ENCODE results near the gene SMIM13. TPM values are rescaled to one million over a fixed set of nuclear protein-coding genes. Genes with fewer than 3 reads are reported as not detected.
A peak's percentile ranks its signal among the peaks of the same experiment; 100 is the strongest.
"Not testable (repeated sequence)": the region's sequence is repeated elsewhere in the genome, so short reads cannot be mapped to it uniquely, and the experiment has no call there.

Gene SMIM13
- total RNA-seq, 1 donor from 2014 or later: 12.7 TPM

DNA sequence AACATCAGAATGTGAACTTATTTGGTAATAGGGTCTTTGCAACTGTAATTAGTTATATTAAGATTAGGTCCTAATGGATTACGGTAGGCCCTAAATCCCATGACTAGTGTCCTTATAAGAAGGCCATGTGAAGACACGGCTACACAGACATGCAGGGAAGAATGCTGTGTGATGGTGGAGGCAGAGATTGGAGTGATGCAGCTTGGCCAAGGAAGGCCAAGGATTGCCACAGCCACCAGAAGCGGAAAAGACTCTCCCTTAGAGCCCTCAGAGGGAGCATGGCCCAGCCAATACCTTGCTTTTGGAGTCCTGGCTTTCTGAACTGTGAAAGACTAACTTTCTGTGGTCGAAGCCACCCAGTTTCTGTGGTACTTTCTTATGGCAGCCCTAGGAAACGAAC is 9.7 kb upstream of the SMIM13 start:
- DNase-seq (ENCODE audit: low read depth in 2 of 2): no peak

DNA sequence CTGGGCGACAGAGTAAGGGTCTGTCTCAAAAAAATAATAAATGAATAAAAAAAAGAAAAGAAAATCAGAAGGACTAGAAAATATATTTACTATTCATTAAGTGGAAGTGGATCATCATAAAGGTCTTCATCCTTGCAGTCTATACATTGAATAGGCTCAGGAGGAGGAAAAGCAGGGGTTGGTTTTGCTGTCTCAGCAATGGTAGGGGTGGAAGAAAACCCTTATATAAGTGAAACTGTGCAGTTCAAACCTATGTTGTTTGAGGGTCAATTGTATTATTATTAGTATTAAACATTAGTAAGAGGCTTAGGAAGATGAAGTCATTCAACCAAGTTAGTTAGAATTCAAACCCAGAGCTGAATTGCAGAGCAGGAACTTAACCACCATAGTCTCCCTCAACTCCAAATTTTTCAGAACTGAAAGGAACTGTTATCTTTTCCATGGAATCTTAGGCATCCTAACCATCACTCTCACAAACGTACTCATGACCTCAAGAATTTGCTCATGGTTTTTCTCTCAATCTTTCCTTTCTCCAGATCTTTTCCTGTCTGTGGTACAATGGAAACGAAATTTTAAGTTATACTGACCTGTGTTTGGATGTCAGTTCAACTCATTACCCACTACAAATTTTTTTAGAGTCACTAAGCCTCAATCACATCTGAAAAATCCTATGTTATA is 7.7 kb upstream of the SMIM13 start:
- DNase-seq (ENCODE audit: low read depth in 2 of 2): no peak

DNA sequence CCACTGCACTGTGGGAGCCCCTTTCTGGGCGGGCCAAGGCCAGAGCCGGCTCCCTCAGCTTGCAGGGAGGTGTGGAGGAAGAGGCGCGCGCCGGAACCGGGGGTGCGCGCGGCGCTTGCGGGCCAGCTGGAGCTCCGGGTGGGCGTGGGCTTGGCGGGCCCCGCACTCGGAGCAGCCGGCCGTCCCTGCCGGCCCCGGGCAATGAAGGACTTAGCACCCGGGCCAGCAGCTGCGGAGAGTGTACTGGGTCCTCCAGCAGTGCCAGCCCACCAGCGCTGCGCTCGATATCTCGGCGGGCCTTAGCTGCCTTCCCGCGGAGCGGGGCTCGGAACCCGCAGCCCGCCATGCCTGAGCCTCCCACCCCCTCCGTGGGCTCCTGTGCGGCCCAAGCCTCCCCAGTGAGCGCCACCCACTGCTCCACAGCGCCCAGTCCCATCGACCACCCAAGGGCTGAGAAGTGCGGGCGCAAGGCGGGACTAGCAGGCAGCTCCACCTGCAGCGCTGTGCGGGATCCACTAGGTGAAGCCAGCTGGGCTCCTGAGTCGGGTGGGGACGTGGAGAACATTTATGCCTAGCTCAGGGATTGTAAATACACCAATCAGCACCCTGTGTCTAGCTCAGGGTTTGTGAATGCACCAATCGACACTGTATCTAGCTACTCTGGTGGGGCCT is 6.4 kb upstream of the SMIM13 start:
- DNase-seq (ENCODE audit: low read depth in 2 of 2): not testable (repeated sequence)

DNA sequence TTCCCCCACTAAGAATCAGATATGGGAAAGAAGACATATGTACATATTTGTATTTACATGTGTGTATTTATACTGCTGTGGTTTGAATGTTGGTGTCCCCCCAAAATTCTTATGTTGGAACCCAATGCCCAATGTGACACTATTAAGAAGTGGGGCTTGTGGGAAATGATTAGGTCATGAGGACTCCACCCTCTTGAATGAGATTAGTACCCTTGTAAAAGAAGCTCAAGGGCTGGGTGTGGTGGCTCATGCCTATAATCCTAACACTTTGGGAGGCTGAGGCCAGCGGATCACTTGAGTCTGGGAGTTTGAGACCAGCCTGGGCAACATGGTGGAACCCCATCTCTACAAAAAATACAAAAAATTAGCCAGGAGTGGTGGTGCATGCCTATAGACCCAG is 3.9 kb upstream of the SMIM13 start:
- no peak for DNase-seq (ENCODE audit: low read depth in 2 of 2)

DNA sequence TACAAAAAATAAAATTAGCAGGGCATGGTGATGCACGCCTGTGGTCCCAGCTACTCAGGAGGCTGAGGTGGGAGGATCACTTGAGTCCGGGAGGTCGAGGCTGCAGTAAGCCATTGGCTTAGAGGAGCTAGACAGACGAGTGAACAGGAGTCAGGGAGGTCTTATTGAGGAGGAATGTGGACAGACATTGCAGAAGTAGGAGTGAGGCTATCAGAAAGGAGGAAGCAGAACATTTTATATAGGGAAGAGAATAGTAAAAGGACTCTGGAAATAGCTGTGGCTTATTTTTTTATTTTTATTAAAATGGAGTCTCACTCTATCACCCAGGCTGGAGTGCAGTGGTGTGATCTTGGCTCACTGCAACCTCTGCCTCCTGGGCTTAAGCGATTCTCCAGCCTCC is 2.5 kb upstream of the SMIM13 start:
- not testable (repeated sequence) for DNase-seq (ENCODE audit: low read depth in 2 of 2)

DNA sequence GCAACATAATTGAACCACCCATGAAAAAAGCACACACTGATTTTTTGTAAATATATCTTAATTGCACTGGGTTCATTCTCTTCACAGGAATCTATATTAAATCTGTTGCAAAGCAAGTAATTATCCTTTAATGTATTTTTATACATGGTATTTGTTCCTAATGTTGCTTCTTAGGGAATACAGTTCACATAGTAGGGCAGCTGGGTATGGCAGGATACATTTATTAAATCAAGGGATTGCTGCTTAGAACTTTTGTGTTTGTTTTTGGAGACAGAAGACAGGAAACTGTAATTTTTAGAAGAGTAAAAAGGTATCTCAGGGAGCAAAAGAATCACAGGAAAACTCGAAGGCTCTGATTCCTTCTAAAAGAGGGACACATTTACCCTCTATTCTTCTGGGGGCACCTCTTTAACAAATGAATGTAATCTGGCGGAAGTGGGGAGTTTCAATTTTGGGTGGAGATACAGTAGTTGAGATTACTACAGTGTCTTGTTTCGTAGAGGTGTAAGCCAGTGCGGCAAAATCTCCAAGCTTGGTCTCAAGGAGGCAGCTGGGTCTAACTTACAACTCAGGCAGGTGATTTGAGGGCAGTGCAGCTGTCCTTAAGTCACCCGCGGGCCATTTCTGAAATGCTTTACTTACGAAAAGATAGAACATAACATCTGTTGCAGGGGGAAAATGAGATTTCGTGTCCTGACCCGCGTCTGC is 812 bp upstream of the SMIM13 start:
- DNase-seq (ENCODE audit: low read depth in 2 of 2): peak in 1 of 2 donors; percentile 41

DNA sequence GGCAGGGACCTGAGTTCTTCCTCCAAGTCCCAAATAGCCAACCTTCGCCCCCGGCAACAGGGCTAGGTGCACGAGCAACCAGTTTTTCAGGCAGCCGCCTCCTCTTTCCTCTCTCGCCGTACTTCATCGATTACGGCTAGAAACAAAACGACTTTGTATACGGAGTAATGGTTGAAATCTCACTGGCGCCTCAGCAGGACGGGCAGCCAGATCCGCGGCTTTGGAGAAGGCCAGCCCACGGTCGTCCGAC is 333 bp upstream of the SMIM13 start:
- DNase-seq (ENCODE audit: low read depth in 2 of 2): no peak

DNA sequence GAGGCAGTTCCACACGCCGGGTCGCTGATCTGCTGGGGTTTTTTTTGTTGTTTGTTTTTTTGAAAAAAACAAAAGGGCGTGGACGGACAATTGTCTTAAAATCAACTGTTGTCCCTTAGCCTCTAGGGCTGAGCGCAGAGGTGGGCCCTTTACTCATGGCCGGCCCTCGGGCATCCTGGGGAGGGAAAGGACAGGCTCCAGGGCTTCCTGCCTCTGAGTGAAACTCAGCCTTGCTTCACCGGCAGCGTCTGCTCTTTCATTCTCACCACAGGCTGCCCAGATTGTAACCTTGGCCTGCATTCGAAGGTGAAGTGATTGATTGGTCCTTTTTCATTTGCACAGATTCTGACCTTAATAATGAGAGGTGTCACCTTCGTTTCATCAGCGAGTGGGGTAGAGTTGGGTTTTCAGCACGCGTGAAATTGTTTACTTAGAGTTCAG is 797 bp downstream of the SMIM13 start:
- peak; percentile 46 to 58 for DNase-seq (ENCODE audit: low read depth in 2 of 2)

DNA sequence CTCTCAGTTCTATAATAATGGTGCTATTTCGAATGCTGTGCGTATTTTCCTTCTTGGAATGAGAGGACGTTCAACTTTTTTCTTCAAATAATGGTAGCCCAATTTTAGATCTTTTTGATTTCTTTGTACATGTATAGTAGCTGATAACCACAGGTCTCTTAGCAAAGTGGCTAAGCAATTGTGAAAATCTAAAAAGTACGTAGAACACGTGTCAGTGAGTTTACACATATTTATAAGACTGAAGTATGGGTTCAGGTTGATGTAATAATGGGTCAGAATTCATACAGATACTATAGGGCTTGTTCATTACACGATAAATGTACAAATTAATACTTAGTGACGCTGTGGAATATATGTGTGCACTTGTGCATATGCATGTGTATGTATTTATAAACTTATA is 1.3 kb downstream of the SMIM13 start:
- DNase-seq (ENCODE audit: low read depth in 2 of 2): no peak

DNA sequence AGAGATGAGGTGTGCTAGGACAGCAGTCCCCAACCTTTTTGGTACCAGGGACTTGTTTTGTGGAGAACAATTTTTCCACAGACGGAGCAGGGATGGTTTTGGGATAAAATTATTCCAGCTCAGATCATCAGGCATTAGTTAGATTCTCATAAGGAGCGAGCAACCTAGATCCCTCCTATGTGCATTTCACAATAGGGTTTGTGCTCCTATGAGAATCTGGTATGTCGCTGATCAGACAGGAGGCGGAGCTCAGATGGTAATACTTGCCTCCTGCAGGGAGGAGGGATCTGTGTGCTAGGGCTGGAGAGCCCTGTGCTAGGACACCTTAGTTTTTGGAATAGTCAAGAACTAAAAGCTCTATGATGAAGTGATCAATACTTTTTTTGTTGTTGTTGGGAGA is 2.5 kb downstream of the SMIM13 start:
- peak; percentile 33 to 42 for DNase-seq (ENCODE audit: low read depth in 2 of 2)

DNA sequence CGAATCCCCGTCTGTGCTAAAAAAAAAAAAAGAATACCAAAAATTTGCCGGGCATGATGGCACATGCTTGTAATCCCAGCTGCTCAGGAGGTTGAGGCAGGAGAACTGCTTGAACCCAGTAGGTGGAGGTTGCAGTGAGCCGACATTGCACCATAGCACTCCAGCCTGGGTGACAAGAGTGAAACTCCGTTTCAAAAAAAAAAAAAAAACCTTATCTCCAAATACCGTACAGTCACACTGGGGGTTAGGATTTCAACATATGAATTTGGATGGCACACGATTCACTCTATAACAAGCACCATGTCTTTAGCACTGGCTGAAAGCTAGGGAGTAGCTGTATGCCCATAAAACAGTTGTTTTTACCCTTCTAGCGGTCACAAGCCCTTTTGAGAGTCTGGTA is 3.8 kb downstream of the SMIM13 start:
- no peak for DNase-seq (ENCODE audit: low read depth in 2 of 2)

DNA sequence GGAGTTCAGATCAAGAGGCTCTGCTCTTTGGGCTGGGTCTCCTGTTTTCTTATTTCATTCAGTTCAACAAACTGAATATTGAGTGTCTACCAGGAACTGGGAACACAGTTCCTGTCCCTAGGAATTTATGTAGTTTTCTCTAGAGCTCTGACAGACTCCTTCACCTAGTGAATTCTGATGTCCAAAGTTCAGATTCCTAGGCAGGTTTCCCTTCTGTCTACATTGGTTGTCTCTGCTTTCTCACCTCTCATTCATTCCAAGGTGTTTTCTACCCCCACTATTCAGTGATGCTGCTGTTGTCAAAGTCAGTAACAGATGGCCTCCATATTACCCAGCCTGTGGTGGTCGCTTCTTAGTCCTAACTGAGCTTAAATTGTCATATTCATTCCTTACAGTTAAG is 4.4 kb downstream of the SMIM13 start:
- DNase-seq (ENCODE audit: low read depth in 2 of 2): no peak

DNA sequence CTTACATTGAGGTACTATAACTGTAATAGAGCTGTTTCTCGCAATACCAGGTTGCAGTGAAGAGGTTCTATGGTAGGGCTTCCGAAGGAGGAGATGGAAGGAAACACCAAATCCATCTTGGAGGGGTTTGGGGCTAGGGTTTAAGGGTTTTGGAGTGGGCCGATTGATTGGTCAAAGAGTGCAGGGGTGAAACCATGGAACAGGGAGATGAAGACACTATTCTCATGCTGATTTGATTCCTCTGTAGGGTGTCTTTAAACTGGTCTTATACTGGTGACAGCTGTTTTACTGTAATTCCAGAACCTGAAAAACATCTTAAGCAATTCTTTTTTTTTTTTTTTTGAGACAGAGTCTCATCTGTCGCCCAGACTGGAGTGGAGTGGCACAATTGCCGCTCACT is 7.8 kb downstream of the SMIM13 start:
- no peak for DNase-seq (ENCODE audit: low read depth in 2 of 2)

DNA sequence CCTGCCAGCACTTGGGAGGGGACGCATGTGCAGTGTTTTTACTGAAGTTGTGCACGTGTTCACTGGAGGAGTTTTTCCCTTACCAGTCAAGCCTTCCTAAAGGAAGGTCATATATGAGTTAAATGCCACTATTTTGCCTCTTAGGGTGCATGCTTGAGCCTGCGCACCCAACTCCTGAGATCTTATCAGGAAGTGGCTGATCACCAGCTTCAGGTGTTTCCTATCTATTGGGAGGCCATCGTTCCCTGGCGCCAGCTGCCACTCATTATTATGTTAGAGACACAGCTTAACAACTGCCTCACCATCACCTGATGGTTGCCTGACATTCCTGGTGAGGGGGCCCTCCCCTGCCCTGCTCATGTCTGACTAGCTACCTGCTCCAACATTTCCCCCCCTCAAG is 9.4 kb downstream of the SMIM13 start:
- DNase-seq (ENCODE audit: low read depth in 2 of 2): no peak

DNA sequence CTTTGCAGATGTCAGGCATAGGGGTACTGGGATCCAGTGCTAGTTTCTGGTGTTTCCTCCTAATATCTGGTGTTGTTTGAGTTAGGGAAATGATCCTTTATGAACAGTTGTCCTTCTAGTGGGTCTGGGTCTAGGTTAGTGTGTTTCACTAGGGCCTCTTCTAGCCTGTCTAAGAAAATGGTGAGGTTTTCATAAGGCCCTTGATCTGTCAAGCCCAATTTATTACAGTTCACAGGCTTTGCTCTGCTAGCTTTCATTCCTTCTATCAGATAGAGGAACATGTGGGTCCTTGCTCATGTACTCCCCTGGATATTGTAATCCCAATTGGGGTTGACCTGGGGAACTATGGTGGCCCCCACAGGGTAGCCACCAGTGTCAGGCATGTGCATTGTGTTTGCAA is 15.1 kb downstream of the SMIM13 start:
- no peak for DNase-seq (ENCODE audit: low read depth in 2 of 2)

DNA sequence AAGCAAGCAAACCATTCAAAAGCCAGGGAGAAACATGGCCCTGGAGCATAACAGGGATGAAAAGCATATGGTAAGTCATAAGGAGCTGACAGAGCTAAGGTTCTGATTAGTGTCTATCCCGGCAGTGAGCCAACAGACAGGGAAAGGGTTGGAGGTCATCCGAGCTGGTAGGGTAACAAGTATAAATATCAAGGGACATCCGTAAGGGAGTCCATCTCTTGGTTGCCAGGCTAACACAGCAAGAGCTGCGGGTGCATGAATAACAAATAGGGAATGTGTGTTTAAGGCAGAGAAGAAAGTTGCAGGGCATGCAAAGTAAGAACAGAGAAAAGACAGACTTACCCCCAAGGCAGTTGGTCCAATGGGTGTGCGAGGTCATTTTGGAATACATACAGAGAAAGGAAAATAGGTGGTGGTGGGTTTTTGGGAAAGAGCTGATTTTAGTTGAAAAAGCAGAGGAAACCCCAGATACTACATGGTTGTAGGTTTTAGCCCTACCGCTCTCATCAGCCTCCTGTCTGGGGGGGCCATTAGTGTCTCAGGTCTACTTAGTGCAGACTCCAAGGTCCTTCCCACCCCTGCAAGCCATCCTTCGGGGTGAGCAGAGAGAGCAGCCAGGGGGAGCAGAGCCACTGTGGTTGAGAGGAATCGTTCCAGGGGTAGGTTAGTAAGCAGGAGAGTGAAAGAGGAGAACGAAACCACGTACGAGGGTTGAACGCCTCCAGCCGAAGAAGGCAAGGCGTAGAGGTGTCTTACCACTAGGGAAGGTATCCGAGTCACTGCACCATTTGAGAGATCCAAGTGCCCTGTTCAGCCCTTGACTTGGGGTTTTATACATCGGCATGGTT is 17.5 kb downstream of the SMIM13 start, which contains the start of gene ERVFRD-1:
ERVFRD-1 (minus strand) TSS at position 805 of the 848 bp plus-strand sequence. CDS start 6,415 bp downstream, outside the sequence.
- DNase-seq (ENCODE audit: low read depth in 2 of 2): no peak

DNA sequence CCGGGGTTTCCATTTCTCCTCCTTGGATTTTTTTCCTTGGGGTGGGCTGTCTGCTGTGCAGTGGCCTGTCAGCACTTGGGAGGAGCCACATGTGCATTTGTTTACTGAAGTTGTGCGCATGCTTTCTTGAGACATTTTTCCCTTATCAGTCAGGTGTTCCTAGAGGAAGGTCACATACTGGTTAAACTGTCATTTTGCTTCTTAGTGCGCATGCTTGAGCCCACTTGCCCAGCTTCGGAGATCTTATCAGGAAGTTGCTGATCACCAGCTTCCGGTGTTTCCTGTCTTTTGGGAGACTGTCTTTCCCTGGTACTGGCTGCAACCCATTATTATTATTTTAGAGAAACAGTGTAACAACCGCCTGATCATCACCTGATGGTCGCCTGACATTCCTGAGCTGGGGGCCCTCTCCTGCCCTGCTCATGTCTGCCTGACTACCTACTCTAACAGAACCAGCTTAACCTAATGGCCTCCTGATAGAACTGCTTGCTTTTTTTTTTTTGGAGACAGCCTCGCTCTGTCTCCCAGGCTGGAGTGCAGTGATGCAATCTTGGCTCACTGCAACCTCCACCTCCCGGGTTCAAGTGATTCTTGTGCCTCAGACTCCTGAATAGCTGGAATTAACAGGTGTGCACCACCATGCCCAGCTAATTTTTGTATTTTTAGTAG is 18.3 kb downstream of the SMIM13 start:
- DNase-seq (ENCODE audit: low read depth in 2 of 2): peak; percentile 70 to 85

DNA sequence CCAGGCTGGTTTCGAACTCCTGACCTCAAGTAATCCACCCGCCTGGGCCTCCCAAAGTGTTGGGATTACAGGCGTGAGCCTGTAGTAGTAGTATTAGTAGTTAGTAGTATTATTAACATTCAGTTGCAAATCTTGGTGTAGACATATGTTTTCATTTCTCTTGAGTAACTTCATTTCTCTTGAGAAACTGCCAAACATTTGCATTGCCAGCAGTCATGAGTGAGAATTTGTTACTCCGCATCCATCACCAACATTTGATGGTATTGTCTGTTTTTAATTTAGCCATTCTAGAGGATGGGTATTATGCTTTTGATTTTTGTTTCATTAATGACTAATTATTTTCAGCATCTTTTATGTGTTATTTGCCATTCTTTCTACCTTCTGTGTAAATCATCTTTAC is 19.4 kb downstream of the SMIM13 start:
- DNase-seq (ENCODE audit: low read depth in 2 of 2): no peak

DNA sequence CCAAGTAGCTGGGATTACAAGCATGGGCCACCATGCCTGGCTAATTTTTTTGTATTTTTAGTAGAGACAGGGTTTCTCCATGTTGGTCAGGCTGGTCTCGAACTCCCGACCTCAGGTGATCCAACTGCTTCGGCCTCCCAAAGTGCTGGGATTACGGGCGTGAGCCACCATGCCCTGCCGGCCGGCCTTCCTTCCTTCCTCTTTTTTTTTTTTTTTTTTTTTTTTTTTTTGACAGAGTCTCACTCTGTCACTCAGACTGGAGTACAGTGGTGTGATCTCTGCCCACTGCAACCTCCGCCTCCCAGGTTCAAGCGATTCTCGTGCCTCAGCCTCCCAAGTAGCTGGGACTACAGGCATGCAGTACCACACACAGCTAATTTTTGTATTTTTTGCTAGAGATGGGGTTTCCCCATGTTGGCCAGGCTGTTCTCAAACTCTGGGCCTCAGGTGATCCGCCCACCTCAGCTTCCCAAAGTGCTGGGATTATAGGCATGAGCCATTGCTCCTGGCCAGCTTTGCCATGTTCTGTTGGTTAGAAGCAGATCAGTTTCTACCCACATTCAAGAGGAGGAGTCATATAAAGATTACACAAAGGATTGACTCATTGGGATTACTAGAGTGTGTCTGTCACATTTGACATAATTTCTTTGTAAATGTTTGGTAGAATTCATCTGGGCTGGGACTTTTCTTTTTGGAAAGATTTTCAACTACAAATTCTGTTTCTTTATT is 22.3 kb downstream of the SMIM13 start:
- DNase-seq (ENCODE audit: low read depth in 2 of 2): peak; percentile 12 to 46

DNA sequence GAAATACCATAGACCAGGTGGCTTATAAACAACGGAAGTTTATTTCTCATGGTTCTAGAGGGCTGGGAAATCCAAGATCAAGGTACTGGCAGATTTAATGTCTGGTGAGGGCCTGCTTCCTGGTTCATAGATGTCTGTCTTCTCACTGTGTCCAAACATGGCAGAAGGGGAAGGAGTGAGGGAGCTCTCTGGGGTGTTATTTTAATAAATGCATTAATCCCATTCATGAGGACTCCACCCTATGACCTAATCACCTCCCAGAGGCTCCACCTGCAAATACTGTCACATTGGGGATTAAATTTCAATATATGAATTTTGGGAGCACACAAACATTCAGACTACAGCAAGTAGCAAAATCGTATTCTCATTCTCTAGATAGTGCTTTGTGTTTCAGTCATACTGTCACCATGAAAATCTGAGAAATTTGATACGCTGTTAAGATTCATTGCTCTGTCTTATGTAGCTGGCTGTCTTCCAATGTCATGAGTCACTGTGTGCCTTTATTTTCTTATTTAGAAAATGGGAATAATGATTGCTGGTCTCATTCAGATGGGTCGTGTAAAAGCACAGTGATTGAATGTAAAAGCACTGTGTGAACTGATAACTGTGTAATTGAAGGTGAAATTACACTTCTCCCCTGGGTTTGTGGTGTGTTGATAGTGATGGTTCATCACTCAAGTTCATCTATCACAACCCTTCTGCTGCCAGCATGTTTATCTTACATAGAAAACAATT is 26.8 kb downstream of the SMIM13 start:
- peak in 1 of 2 donors; percentile 74 for DNase-seq (ENCODE audit: low read depth in 2 of 2)
